BJ (cell line): ENCODE data around the gene FAM131A. TPM values are rescaled to one million over a fixed set of nuclear protein-coding genes. Genes with fewer than 3 reads are reported as not detected.

ENCODE experiments used
- CTCF ChIA-PET: fragments of 350-600 bp; formaldehyde crosslinking; extraction: SDS; loops from one replicate; lab custom pipeline; 2021; ENCODE audit warnings: antibody characterized with exemption, inconsistent platforms; lab: Yijun Ruan, JAX
- POLR2A ChIA-PET: fragments of 300-600 bp; sonication (Branson Sonifier 250); formaldehyde crosslinking; extraction: SDS; loops from one replicate; lab custom pipeline; 2021; ENCODE audit warnings: antibody characterized with exemption; lab: Charles Lee
- DNase-seq: peaks from one replicate; pipeline ENCODE4 v3.0.0-alpha.2; 2011; ENCODE audit warnings: low read depth
- H3K27me3 ChIP-seq: 2 replicates; pipeline ENCODE4 v1.6.0; 2011; ENCODE audit warnings: low read length; ENCODE audit not compliant: control insufficient read depth, insufficient read depth
- H3K36me3 ChIP-seq: 2 replicates; pipeline ENCODE4 v1.5.1; 2011; ENCODE audit warnings: low read length; ENCODE audit not compliant: control insufficient read depth, insufficient read depth
- H3K4me3 ChIP-seq: 2 replicates; pipeline ENCODE4 v1.5.1; 2011; ENCODE audit warnings: low read depth, mild to moderate bottlenecking, control low read depth, low read length
- polyA plus RNA-seq: library from polyadenylated mRNA; depleted of rRNA; stranded (reverse); fragments of >200 nt; gene quantifications from 2 replicates; pipeline ENCODE4 v1.2.3, GENCODE V29; 2011
- TF ChIP-seq, protein P1 (sequence below): IDR thresholded peaks from 2 replicates; pipeline ENCODE4 v1.5.1; 2011; ENCODE audit warnings: low read depth, mild to moderate bottlenecking, control low read depth, inconsistent platforms, low read length, moderate library complexity; ENCODE audit not compliant: insufficient read depth

FAM131A gene
- polyA plus RNA-seq, 1 experiment: 9.3 TPM

GRCh38 chr3:184386047-184386806, 48.8 kb downstream of the FAM131A start:
- no peak for DNase-seq
- ChIA-PET CTCF (interaction anchor here (1.1 kb wide), 1 partner anchor 82 kb away, joined by 3 read pairs; no protein-coding TSS in a partner anchor), POLR2A (interaction anchor here (0.6 kb wide), 1 partner anchor 13 kb away, joined by 5 read pairs; no protein-coding TSS in a partner anchor)
- Histone ChIP-seq H3K27me3 (peaks cover 11% of the 10 kb centered on the region), H3K4me3 (no peak overlapping the region), H3K36me3 (no peaks in the 10 kb centered on the region)
- TF ChIP-seq, protein P1, sequence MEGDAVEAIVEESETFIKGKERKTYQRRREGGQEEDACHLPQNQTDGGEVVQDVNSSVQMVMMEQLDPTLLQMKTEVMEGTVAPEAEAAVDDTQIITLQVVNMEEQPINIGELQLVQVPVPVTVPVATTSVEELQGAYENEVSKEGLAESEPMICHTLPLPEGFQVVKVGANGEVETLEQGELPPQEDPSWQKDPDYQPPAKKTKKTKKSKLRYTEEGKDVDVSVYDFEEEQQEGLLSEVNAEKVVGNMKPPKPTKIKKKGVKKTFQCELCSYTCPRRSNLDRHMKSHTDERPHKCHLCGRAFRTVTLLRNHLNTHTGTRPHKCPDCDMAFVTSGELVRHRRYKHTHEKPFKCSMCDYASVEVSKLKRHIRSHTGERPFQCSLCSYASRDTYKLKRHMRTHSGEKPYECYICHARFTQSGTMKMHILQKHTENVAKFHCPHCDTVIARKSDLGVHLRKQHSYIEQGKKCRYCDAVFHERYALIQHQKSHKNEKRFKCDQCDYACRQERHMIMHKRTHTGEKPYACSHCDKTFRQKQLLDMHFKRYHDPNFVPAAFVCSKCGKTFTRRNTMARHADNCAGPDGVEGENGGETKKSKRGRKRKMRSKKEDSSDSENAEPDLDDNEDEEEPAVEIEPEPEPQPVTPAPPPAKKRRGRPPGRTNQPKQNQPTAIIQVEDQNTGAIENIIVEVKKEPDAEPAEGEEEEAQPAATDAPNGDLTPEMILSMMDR: no peak

DNA sequence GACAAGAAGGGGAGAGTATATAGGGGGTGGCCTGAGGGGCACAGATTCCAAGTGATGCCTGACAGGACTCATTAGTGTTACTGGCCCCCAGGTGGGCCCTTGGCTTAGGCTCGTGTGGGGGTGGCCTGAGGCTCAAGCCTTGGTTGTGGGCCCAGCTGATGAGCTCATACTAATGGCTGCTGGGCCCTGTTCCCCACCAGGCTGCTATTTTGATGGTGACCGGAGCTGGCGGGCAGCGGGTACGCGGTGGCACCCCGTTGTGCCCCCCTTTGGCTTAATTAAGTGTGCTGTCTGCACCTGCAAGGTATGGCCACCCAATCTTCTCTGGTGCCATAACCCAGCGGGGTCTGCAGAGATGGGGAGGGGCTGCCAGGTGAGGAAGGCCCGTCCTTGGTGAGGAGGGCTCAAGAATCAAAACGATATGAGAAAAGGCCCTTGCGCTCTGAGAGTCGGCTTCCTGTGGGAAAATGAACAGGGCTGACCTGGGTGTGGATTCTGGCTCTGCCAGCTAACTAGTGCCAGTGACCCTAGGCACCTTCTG, 49.8 kb downstream of the FAM131A start:
- POLR2A ChIA-PET: no interaction called here

DNA sequence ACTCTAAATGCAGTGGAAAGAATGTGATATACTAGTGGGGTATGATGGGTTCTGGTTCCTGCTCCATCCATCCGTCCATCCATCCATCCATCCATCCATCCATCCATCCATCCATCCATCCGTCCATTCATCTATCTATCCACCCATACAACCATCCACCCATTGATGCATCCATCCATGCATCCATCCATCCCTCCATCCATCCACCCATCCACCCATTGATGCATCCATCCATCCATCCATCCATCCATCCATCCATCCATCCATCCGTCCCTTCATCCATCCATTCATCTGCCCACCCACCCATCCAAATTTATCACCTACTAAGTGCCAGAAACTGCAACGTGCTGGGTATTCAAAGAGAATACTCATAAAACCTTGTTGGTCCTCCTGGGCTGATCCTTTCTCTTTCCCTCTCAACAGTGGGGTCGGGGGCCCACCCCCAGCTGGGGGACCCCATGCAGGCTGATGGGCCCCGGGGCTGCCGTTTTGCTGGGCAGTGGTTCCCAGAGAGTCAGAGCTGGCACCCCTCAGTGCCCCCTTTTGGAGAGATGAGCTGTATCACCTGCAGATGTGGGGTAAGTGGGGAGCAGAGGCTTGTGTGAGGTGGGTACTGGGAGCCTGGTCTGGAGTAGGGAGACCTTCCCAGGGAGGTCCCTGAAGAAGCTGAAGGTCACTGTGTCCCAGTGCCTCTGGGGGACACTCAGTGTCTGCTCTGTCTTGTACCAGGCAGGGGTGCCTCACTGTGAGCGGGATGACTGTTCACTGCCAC, 51.0 kb downstream of the FAM131A start:
- ChIA-PET POLR2A (no interaction called here), CTCF (interaction anchor here (1.0 to 1.6 kb wide), 3 partner anchors 11 to 17 kb away, joined by 3 to 4 read pairs (median 3); no protein-coding TSS in a partner anchor)
- DNase-seq: no peak
- Histone ChIP-seq H3K4me3 (no peak overlapping the region), H3K36me3 (no peaks in the 10 kb centered on the region), H3K27me3 (peaks cover 4% of the 10 kb centered on the region; the same call in 1 of the 2 replicates)
- TF ChIP-seq, protein P1: no peak

More for the DNA sequence above, 49.8 kb downstream of the FAM131A start:
- Histone ChIP-seq H3K36me3 (no peaks in the 10 kb centered on the region), H3K4me3 (no peak overlapping the region), H3K27me3 (peaks cover 4% of the 10 kb centered on the region; the same call in 1 of the 2 replicates)
- TF ChIP-seq, protein P1: no peak
- DNase-seq: no peak
- CTCF ChIA-PET: no interaction called here

GRCh38 chr3:184388936-184389230, 51.5 kb downstream of the FAM131A start:
- no peak for DNase-seq
- H3K27me3 ChIP-seq: peaks cover 4% of the 10 kb centered on the region
- H3K36me3 ChIP-seq: no peaks in the 10 kb centered on the region
- TF ChIP-seq, protein P1: no peak
- no peak overlapping the region for H3K4me3 ChIP-seq
- ChIA-PET CTCF (interaction anchor here (1.0 to 1.6 kb wide), 3 partner anchors 10 to 17 kb away, joined by 3 to 4 read pairs (median 3); no protein-coding TSS in a partner anchor), POLR2A (no interaction called here)

DNA sequence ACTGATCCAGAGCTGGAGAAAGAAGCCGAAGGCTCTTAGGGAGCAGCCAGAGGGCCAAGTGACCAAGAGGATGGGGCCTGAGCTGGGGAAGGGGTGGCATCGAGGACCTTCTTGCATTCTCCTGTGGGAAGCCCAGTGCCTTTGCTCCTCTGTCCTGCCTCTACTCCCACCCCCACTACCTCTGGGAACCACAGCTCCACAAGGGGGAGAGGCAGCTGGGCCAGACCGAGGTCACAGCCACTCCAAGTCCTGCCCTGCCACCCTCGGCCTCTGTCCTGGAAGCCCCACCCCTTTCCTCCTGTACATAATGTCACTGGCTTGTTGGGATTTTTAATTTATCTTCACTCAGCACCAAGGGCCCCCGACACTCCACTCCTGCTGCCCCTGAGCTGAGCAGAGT, 52.0 kb downstream of the FAM131A start:
- no peak for DNase-seq
- Histone ChIP-seq H3K4me3 (no peak overlapping the region), H3K27me3 (peaks cover 4% of the 10 kb centered on the region), H3K36me3 (no peaks in the 10 kb centered on the region)
- ChIA-PET CTCF (interaction anchor here (0.6 to 1.6 kb wide), 6 partner anchors 10 to 117 kb away, joined by 3 to 4 read pairs (median 3); no protein-coding TSS in a partner anchor), POLR2A (no interaction called here)
- TF ChIP-seq, protein P1: no peak
